CD4-positive, alpha-beta memory T cell (primary cell): ENCODE measurements around the gene SYNGR3. TPM values are rescaled to one million over a fixed set of nuclear protein-coding genes. Genes with fewer than 3 reads are reported as not detected.

ENCODE experiments used
- CTCF ChIA-PET: fragments of 350-600 bp; sonication (Branson Sonifier 250); formaldehyde crosslinking; loops from one replicate; lab custom pipeline; 2021; ENCODE audit warnings: inconsistent platforms; ENCODE audit not compliant: partially characterized antibody; lab: Charles Lee
- POLR2A ChIA-PET: fragments of 350-600 bp; sonication (Branson Sonifier 250); formaldehyde crosslinking; loops from one replicate; lab custom pipeline; 2021; ENCODE audit not compliant: partially characterized antibody; lab: Charles Lee
- DNase-seq, 5 donors: peaks; one replicate each; pipeline versions ENCODE4 v3.0.0 to v3.0.0-alpha.2; 2020 to 2022; ENCODE audit warnings: mixed read lengths in 1 of 5
- H3K27ac ChIP-seq: one replicate; pipeline ENCODE4 v1.7.0; 2013; ENCODE audit warnings: low read depth, low read length
- H3K27me3 ChIP-seq: 2 replicates; pipeline ENCODE4 v1.7.0; 2013; ENCODE audit warnings: mild to moderate bottlenecking, low read length, moderate library complexity; ENCODE audit not compliant: insufficient read depth
- H3K36me3 ChIP-seq: 2 replicates; pipeline ENCODE4 v1.7.0; 2013; ENCODE audit warnings: mild to moderate bottlenecking, low read length, moderate library complexity; ENCODE audit not compliant: insufficient read depth
- H3K4me1 ChIP-seq: 2 replicates; pipeline ENCODE4 v1.7.0; 2013; ENCODE audit warnings: mild to moderate bottlenecking, low read length, moderate library complexity; ENCODE audit not compliant: insufficient read depth
- H3K4me3 ChIP-seq, 2 donors: one replicate each; pipeline ENCODE4 v1.7.0; 2013; ENCODE audit warnings: low read length in 2 of 2, mild to moderate bottlenecking in 1 of 2
- H3K9me3 ChIP-seq, 2 donors: one replicate each; pipeline ENCODE4 v1.7.0; 2013; ENCODE audit warnings: low read length in 2 of 2, control low read depth in 1 of 2; ENCODE audit not compliant: control insufficient read depth in 1 of 2
- H3K27ac Mint-ChIP-seq, 7 donors: one replicate each; pipeline ENCODE4 v1.8.0; 2020 to 2021; ENCODE audit warnings: mixed read lengths in 7 of 7, mild to moderate bottlenecking in 6 of 7, inconsistent platforms in 3 of 7, moderate library complexity in 3 of 7
- H3K27me3 Mint-ChIP-seq, 2 donors: one replicate each; pipeline ENCODE4 v1.8.0; 2020 to 2021; ENCODE audit warnings: mixed read lengths in 2 of 2
- H3K36me3 Mint-ChIP-seq, 2 donors: one replicate each; pipeline ENCODE4 v1.8.0; 2020 to 2021; ENCODE audit warnings: mixed read lengths in 2 of 2, inconsistent platforms in 1 of 2, mild to moderate bottlenecking in 1 of 2
- H3K4me1 Mint-ChIP-seq, 4 donors: one replicate each; pipeline ENCODE4 v1.8.0; 2020 to 2021; ENCODE audit warnings: mixed read lengths in 4 of 4, mild to moderate bottlenecking in 1 of 4
- H3K4me3 Mint-ChIP-seq, 8 donors: one replicate each; pipeline ENCODE4 v1.8.0; 2020 to 2021; ENCODE audit warnings: mixed read lengths in 8 of 8, mild to moderate bottlenecking in 7 of 8, moderate library complexity in 6 of 8, inconsistent platforms in 3 of 8
- H3K9me3 Mint-ChIP-seq, 8 donors: one replicate each; pipeline ENCODE4 v1.8.0; 2020 to 2021; ENCODE audit warnings: mixed read lengths in 8 of 8, mild to moderate bottlenecking in 5 of 8, inconsistent platforms in 3 of 8, moderate library complexity in 1 of 8
- intact Hi-C: fragments of 100-400 bp; cut with micrococcal nuclease; formaldehyde crosslinking; loops from one replicate; pipeline ENCODE4 v1.15.1; 2023
- polyA plus RNA-seq, 2 donors: library from polyadenylated mRNA; unstranded; fragments of 300-500 nt; fragmentation: Illumina TruSeq; gene quantifications; one replicate each; pipeline ENCODE4 v1.2.3, GENCODE V29; 2021
- total RNA-seq, 2 experiments: library from RNA; stranded (reverse); gene quantifications; one replicate each; pipeline ENCODE4 v1.2.3, GENCODE V29; 2021

The SYNGR3 gene
- total and polyA plus RNA-seq, 4 experiments from 2014 or later = 0.50 to 2.2 (median 1.6) TPM

DNA sequence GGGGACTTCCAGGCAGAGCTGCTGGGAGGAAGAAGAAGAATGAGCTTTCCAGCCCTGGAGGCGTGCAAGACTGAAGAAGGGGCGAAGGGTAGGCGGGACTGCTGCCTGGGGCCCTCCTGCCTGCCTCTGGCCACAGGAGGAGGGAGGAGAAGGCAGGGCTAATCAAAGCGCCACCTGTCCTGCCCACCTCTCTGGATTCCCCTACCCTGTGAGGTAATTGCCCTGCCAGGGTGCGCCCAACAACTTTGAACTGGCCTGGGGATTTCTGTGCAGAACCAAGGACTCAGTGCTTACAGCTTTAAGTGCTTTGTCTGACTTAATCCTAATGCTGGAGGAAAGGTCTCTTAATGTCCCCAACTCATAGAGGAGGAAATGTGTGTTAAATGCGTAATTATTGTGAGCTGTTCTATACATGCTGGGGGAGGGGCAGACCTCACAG is 8.4 kb upstream of the SYNGR3 start, which contains the start of gene NOXO1:
Gene NOXO1 (minus strand): TSS at position 72 of the 439 bp plus-strand sequence. CDS start 290 bp downstream, outside the sequence.
- DNase-seq = no peak
- Mint-ChIP-seq H3K4me3 (peak within 1 kb of the TSS in 7 of 8 donors; percentile 11 to 89 (median 58)), H3K27ac (peak within 1 kb of the TSS in 2 of 7 donors; percentile 23 to 50), H3K27me3 (peaks cover 7 to 10% of the 10 kb centered on the region in 2 donors), H3K4me1 (peaks cover 2 to 19% (median 12%) of the 10 kb centered on the region in 4 donors), H3K36me3 (peaks cover 9 to 14% of the 10 kb centered on the region in 2 donors), H3K9me3 (no peaks in the 10 kb centered on the region)
- ChIA-PET POLR2A (interaction anchor here (0.7 to 7.5 kb wide), 4 partner anchors 10 to 18 kb away, joined by 3 to 99 read pairs (median 34); partner anchors contain the start of genes NDUFB10, RNF151, RPS2 and TBL3), CTCF (interaction anchor here (0.5 to 1.5 kb wide), 3 partner anchors 10 to 171 kb away, joined by 3 to 5 read pairs (median 4); partner anchors contain the start of gene TBL3)
- Histone ChIP-seq H3K9me3 (no peaks in the 10 kb centered on the region), H3K36me3 (peaks cover 15% of the 10 kb centered on the region), H3K27me3 (peaks cover 20% of the 10 kb centered on the region), H3K4me1 (peaks cover 22% of the 10 kb centered on the region), H3K4me3 (no peak within 1 kb of the TSS), H3K27ac (no peak within 1 kb of the TSS)
- intact Hi-C loops = no loop called here

DNA sequence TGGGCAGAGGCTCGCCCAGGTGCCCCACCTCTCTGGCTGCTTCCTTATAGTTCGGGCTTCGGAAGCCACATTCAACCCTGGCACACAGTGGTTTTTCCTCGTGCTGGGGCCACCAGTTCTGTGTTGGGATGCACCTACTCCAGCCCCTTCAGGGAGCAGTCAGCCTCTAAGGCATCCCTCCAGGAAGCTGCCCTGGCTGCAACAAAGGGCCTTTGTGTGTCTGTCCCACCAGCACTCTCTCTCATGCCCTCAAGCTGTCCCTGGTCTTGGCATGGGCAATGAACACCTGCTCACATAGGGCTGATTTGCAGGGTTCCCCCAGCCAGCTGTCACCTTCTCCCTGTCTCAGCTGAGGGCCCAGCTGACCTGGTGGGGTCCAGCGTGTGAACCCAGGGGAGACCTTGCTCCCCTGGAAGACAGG is 7.7 kb upstream of the SYNGR3 start:
- Histone ChIP-seq H3K27ac (no peak overlapping the region), H3K36me3 (peaks cover 9% of the 10 kb centered on the region), H3K4me3 (no peak overlapping the region), H3K9me3 (no peaks in the 10 kb centered on the region), H3K27me3 (peaks cover 20% of the 10 kb centered on the region), H3K4me1 (peaks cover 22% of the 10 kb centered on the region)
- intact Hi-C loops = no loop called here
- ChIA-PET POLR2A (interaction anchor here (0.7 to 7.5 kb wide), 4 partner anchors 9 to 19 kb away, joined by 3 to 99 read pairs (median 34); partner anchors contain the start of genes NDUFB10, RNF151, RPS2 and TBL3), CTCF (interaction anchor here (0.5 to 1.5 kb wide), 5 partner anchors 10 to 170 kb away, joined by 3 to 5 read pairs (median 4); partner anchors contain the start of genes RPS2 and TBL3)
- H3K27ac Mint-ChIP-seq = peak overlapping the region in 2 of 7 donors; percentile 23 to 50
- peaks cover 2 to 19% (median 12%) of the 10 kb centered on the region in 4 donors for H3K4me1 Mint-ChIP-seq
- peak overlapping the region in 4 of 8 donors; percentile 11 to 66 (median 56) for H3K4me3 Mint-ChIP-seq
- H3K36me3 Mint-ChIP-seq = peaks cover 10 to 14% of the 10 kb centered on the region in 2 donors
- no peak for DNase-seq
- H3K27me3 Mint-ChIP-seq = peaks cover 7 to 10% of the 10 kb centered on the region in 2 donors
- no peaks in the 10 kb centered on the region for H3K9me3 Mint-ChIP-seq

DNA sequence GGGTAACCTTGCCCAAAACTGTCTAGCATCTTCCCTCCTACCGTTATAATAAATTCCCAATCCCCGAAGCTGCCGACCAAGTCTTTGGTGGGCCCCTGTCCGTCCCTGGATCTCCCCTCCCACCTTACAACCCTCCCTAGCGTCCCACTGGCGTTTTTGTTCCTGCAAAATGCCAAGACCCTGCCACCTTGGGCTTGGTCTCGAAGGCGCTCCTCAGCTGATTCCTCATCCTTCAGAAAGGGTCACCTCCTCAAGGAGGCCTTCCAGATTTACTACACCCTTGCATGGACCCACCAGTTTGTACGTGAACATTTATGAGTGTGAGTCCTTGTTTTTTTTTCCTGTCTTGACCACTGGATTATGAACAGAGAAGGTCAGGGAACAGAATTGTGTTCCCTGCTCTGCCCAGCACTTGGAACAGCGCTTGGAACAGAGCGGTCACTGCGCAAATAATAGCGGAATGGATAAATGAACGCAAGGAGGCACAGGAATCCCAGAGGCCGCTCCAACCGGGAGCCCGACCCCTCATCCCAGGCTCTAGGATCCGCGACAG is 6.7 kb upstream of the SYNGR3 start:
- Histone ChIP-seq H3K4me3 (peak overlapping the region; percentile 52 to 64), H3K27me3 (peaks cover 20% of the 10 kb centered on the region), H3K27ac (peak overlapping the region; percentile 57), H3K36me3 (peaks cover 4% of the 10 kb centered on the region), H3K4me1 (peaks cover 22% of the 10 kb centered on the region), H3K9me3 (no peaks in the 10 kb centered on the region)
- peaks cover 6 to 10% of the 10 kb centered on the region in 2 donors for H3K36me3 Mint-ChIP-seq
- H3K9me3 Mint-ChIP-seq = no peaks in the 10 kb centered on the region
- peak overlapping the region; percentile 76 to 89 (median 84) for H3K4me3 Mint-ChIP-seq
- CTCF ChIA-PET = interaction anchor here (1.0 to 1.4 kb wide), 3 partner anchors 19 to 158 kb away, joined by 3 to 4 read pairs (median 4); partner anchors contain the start of gene RPS2
- DNase-seq = no peak
- peak overlapping the region in 6 of 7 donors; percentile 12 to 91 (median 71) for H3K27ac Mint-ChIP-seq
- peaks cover 7 to 10% of the 10 kb centered on the region in 2 donors for H3K27me3 Mint-ChIP-seq
- POLR2A ChIA-PET = interaction anchor here (6.9 to 7.5 kb wide), 2 partner anchors 11 to 20 kb away, joined by 61 to 99 read pairs; partner anchors contain the start of genes NDUFB10, RNF151, RPS2 and TBL3
- intact Hi-C loops = no loop called here
- H3K4me1 Mint-ChIP-seq = peaks cover 2 to 19% (median 12%) of the 10 kb centered on the region in 4 donors

DNA sequence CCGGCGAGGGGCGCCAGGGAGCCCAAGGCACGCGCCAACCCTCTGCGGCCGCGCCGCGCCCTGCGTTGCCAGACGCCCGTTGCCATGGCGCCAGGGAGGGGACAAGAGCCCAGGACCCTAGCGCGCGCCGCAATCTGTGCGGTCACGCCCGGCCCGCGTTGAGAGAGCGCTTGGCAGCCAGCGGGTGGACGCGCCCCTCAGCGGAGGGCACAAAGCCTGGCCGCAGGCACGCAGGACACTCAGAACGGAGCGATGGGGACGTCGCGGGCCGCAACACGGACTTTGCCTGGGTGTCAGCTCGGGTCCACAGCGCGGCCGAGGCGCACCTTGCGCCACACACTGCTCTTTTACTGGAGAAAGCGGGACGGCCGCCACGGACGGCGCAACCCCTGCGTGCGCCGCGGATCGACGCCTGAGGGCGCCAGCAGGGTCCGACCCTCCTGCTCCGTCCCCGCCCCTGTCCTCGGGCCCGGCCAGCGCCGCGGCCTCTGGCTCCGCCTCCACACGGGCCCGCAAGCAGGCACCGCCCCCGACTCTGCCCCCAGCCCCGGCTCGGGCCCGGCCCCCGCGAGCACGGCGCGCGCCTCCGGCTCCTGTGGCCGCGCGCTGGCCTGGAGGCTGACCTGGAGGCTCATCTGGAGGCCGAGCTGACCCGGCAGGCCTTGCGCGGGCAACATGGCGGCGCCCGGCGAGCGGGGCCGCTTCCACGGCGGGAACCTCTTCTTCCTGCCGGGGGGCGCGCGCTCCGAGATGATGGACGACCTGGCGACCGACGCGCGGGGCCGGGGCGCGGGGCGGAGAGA is 6.0 kb upstream of the SYNGR3 start, which contains the start of gene GFER:
Gene GFER (plus strand): TSS at position 650 of the 803 bp plus-strand sequence. CDS start 26 bp downstream, at position 676.
- intact Hi-C loops = loop anchor here (1.0 kb wide), 3 partner anchors 9 to 172 kb away; partner anchors contain the start of genes NDUFB10 and TRAF7
- POLR2A ChIA-PET = interaction anchor here (0.8 to 7.5 kb wide), 4 partner anchors 12 to 152 kb away, joined by 4 to 99 read pairs (median 32); partner anchors contain the start of genes NDUFB10, PKD1, RNF151 and RPS2
- peak within 1 kb of the TSS; percentile 52 to 64 for H3K4me3 ChIP-seq
- peaks cover 4% of the 10 kb centered on the region for H3K36me3 ChIP-seq
- Mint-ChIP-seq H3K27ac (peak within 1 kb of the TSS; percentile 57 to 91 (median 86)), H3K27me3 (peaks cover 11 to 14% of the 10 kb centered on the region in 2 donors), H3K9me3 (no peaks in the 10 kb centered on the region), H3K36me3 (peaks cover 6 to 10% of the 10 kb centered on the region in 2 donors), H3K4me1 (peaks cover 4 to 22% (median 15%) of the 10 kb centered on the region in 4 donors), H3K4me3 (peak within 1 kb of the TSS; percentile 78 to 89 (median 86))
- CTCF ChIA-PET = interaction anchor here (1.4 to 2.1 kb wide), 2 partner anchors 20 kb away, joined by 4 to 8 read pairs; no protein-coding TSS in a partner anchor
- H3K9me3 ChIP-seq = no peaks in the 10 kb centered on the region
- peak within 1 kb of the TSS; percentile 57 for H3K27ac ChIP-seq
- peaks cover 20% of the 10 kb centered on the region for H3K27me3 ChIP-seq
- peak; percentile 47 to 70 (median 63) for DNase-seq
- peaks cover 22% of the 10 kb centered on the region for H3K4me1 ChIP-seq

DNA sequence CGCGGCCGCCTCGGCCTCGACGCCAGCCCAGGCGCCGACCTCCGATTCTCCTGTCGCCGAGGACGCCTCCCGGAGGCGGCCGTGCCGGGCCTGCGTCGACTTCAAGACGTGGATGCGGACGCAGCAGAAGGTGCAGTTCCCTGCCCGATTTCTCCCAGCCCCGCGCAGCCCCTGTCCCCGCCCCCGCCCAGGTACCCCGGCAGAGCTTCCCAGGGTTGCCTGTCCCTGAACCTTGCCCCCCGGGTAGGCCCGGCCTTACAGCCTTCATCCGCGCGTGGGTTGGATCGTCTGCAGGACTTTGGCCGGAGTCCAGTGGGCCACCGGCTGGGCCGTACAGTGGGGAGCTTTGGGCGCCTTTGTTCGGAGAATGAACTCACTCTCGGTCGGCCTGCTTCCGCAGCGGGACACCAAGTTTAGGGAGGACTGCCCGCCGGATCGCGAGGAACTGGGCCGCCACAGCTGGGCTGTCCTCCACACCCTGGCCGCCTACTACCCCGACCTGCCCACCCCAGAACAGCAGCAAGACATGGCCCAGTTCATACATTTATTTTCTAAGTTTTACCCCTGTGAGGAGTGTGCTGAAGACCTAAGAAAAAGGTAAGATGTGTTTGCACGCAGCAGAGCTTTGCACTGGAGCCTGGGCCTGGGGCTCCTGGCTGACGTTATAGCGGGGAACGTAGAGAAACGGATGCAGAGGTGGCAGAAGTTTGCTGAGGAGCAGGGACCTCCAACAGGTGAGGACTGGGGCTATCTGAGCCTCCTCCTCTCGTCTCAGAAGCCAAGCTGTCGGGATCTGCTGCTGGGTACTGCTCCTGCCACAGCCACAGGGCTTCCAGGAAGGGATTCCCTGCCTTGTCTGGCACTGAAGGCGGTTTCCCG is 5.2 kb upstream of the SYNGR3 start:
- H3K27me3 ChIP-seq = peaks cover 20% of the 10 kb centered on the region
- peak overlapping the region; percentile 57 for H3K27ac ChIP-seq
- no peak for DNase-seq
- Mint-ChIP-seq H3K4me3 (peak overlapping the region; percentile 75 to 89 (median 78)), H3K27ac (peak overlapping the region; percentile 57 to 89 (median 78)), H3K9me3 (no peaks in the 10 kb centered on the region), H3K36me3 (peaks cover 6 to 10% of the 10 kb centered on the region in 2 donors), H3K27me3 (peaks cover 14 to 16% of the 10 kb centered on the region in 2 donors), H3K4me1 (peaks cover 6 to 30% (median 18%) of the 10 kb centered on the region in 4 donors)
- peaks cover 27% of the 10 kb centered on the region for H3K4me1 ChIP-seq
- H3K36me3 ChIP-seq = peaks cover 4% of the 10 kb centered on the region
- H3K9me3 ChIP-seq = no peaks in the 10 kb centered on the region
- intact Hi-C loops = loop anchor here (1.0 kb wide), 3 partner anchors 8 to 171 kb away; partner anchors contain the start of genes NDUFB10 and TRAF7
- H3K4me3 ChIP-seq = peak overlapping the region in 1 of 2 donors; percentile 64
- ChIA-PET CTCF (interaction anchor here (2.1 kb wide), 1 partner anchor 19 kb away, joined by 8 read pairs; no protein-coding TSS in a partner anchor), POLR2A (interaction anchor here (0.8 to 7.5 kb wide), 5 partner anchors 13 to 230 kb away, joined by 3 to 99 read pairs (median 4); partner anchors contain the start of genes NDUFB10, PGP, PKD1 and RNF151)
